GM19193 (cell line): ENCODE measurements around the gene DISC1.

Source experiments
- POLR2A ChIP-seq: IDR thresholded peaks from 4 replicates; pipeline ENCODE4 v1.6.1; 2011; ENCODE audit not compliant: insufficient read depth, insufficient read length; ENCODE audit errors: extremely low read depth

The DISC1 gene

DNA sequence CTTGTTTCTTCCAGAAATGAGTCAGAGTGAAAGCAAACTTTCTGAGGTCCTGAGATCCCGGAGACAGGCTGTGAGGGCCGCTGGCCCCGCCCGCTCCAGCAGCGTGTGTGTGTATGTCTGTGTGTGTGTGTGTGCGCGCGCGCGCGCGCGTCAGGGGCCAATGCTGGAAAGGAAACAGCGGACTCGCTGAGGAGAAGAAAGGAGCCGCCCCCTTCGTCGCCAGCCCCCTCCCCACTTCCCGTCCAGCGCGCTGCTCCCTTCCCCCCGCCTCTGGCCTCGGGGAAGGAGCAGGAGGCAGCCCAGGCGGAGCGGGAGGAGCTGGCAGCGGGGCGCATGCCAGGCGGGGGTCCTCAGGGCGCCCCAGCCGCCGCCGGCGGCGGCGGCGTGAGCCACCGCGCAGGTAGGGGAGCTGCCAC lies at the start of gene DISC1:
Gene DISC1 (plus strand): TSS at position 256 of the 416 bp plus-strand sequence. CDS start 78 bp downstream, at position 334.
- no peak for TF ChIP-seq POLR2A

DNA sequence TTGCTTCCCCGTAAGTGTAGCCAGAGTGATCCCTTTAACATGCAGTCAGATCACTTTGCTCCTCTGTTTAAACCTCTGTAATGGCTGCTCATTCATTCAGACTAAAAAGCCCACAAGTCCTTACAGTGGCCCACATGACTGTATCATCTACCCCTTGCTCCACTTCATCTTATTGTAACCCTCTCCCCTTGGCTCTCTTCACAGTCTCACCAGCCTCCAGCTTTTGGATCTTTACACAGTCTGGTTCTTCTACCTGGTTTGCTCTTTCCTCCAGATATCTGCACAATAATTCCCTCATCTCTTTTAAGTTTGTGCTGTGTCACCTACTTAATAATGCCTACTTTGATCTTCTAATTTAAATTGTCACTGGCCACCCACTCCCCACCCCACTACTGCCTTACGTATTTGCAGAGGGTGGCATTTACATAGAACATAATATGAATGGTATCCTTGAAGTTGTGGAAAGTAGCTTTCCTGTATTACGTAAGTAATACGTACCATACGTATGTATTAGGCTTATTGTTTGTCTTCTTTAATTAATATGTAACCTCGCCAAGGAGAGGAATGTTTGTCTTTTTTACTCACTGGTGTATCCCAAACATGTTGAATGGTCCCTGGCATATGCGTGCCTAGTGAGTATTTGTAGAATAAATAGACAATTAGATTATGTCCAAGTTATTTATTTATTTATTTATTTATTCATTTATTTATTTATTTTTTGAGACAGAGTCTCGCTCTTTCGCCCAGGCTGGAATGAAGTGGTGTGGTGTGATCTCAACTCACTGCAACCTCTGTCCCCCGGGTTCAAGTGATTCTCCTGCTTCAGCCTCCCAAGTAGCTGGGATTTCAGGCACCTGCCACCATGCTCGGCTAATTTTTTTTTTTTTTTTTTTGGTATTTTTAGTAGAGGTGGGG lies 49.5 kb upstream of the DISC1 start:
- no peak for TF ChIP-seq POLR2A

DNA sequence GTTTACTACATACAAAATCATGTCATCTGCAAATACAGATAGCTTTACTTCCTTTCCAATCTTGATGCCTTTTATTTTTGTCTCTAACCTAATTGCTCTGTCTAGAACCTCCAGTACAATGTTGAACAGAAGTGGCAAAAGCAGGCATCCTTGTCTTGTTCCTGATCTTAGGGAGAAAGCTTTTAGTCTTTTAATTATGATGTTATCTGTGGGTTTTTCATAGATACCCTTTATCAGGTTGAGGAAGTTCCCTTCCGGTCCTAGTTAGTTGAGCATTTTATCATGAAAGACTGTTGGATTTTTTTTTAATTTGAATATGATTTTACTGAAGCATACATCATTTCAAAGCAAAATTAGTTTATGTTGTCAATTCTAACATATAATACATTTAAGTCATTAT lies 45.7 kb upstream of the DISC1 start:
- no peak for TF ChIP-seq POLR2A

DNA sequence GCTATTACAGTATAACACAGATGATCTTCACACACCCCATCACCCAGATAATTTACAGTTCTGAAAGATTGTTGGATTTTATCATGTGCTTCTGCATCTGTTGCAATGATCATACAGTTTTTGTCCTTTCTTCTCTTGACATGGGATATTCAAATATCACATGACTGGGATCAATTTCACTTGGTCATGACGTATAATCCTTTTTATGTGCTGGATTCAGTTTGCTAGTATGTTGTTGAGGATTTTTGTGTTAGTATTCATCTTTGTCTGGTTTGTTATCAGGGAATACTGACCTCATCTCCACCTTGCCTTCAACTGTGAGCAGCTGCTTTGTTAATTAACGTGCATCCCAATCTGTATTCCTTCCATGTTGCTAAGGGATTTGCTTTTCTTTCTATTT lies 44.7 kb upstream of the DISC1 start:
- TF ChIP-seq POLR2A = no peak

DNA sequence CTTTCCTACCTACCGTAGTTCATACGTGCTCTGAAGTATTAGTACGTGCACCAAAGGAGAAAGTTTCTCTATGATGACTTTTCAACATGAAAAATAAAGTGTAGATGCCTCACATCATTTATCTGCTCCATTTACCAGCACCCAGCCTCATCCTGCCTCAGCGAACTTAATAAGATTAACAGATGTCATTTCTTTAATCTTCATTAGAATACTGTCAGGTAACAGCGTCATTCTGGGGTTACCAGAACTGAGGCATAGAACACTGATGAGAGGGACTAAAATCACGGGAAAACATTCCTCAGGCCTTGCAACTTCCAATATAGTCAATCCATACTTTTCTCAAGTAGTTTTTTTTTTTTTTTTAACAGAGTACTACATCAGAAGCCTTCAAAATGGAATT lies 43.2 kb upstream of the DISC1 start:
- TF ChIP-seq POLR2A = no peak

DNA sequence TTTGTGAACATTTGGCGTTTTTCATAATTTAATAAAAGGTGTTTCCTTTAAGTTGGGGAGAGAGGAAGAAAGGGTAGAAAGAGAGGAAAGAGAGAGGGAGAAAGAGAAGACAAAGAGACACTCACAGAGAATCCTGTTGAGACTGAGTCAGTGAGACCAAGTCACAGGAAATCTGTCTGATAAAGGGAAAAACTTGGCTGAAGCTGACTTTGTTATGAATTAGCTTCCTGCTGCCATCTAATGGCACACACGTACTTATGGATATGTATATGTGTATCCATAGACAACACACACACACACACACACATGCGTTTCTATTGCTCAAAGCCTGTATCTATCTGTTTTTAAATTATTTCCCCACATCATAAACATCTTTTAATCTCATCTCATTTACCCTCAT lies 42.5 kb upstream of the DISC1 start:
- no peak for TF ChIP-seq POLR2A

DNA sequence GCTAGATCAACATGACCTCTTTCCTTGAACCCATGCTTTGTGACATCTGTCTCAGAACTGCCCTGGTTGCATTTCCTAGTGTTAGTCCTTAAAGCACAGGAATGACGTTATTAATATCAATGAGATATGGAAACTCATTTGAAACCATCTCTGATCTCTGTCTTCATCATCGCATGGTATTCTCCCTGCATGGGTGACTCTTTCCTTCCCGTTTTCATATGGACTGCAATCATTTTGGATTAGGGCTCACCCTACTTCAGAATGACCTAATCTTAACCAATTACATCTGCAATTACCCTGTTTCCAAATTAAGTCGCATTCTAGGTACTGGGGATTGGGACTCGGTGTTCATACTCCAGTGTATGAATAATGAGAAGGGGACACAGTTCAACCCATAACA lies 41.7 kb upstream of the DISC1 start:
- no peak for TF ChIP-seq POLR2A

DNA sequence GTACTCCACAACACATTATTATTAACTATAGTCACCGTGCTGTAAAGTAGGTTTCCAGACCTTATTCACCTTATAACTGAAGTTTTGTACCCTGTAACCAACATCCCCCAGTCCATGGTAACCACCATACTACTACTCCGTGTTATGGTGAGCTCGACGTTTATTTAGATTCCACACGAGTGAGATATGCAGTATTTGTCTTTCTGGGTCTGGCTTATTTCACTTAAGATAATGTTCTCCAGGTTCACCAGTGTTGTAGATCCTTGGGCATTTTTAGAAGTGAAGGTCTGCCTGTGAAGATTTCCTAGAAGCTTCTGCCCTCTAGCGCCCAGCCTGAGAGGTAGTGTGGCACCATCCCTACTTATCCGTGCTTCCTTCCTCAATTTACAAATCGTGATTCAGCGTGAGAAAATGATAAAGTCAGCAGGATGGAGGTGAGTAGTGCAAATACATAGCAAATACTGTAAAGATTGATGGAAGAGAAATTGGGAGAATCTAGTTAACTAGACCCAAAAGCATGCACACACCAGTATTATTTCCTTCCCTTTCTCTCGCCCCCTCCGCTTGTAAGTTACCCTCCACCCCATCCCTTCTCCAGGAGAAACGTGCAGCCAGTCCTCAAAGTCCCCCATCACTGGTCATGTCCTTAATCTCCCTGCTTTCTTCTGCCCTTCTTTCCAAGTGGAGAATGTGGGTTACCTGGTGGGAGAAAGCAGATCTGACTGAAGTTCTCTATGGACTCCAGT lies 36.0 kb upstream of the DISC1 start:
- TF ChIP-seq POLR2A = no peak

DNA sequence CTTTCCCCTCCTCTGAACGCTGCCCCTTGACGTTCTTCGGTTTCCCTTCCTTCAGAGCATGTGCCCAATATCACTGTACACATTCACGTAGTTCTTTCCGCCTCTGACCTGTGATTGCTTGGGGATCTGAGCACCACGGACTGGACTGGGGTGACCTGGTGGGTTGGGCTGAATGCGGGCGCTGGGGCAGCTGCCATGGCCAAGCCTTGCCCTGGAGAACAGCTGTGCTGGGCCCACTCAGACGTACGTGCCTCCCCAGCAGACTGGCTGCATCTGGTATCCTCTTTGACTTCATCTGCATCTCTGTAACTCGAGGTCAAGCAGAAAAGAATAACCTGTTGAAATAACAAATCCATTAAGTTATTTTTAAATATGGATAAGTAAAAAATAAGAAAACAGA lies 35.1 kb upstream of the DISC1 start:
- TF ChIP-seq POLR2A = no peak

DNA sequence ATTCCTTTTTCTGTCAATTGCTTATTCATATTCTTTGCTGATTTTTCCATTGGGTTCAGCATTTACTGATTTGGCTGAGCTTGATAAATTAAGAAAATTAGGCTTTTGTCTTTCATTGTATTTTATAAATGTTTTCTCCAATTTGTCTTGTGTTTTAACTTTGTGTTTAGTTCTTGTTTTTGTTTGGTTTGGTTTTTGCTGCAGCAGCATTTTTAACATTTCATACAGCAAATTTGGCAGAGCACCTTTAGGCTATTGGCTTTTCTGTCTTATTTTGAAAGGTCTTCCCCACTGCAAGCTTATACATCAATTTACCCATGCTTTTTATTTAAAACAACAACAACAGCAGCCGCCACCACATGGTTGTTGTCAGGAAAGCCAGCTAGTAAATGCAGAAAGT lies 33.8 kb upstream of the DISC1 start:
- no peak for TF ChIP-seq POLR2A

DNA sequence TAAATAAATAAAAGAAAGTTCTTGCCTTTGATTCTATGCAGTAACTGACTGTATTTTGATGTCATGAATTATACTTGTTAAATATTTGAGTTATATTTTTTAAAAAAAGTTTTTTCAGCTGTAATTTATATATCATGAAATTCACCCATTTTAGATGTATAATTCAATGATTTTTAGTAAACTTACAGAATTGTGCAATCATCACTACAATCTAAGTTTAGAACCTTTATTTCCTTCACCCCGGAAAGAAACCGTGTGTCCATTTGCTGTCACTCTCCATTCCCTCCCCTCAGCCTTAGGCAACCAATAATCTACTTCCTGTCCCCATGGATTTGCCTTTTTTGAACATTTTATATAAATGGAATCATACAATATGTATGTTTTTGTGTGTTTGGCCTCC lies 32.5 kb upstream of the DISC1 start:
- no peak for TF ChIP-seq POLR2A

DNA sequence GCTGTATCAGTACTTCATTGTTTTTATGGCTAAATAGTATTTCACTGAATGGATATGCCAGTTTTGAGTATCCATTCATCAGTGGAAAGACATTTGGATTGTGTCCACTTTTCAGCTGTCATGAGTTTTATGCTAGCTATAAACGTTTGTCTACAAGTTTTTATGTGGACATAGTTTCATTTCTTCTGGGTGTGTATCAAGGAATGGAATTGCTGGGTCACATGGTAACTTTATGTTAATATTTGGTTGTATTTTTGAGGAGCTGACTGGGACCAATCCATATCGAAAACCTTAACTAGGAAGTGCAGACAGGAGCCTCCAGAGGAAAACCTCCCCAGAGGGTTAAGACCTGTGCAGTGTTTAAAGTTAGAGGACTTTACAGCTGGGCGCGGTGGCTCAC lies 31.8 kb upstream of the DISC1 start:
- no peak for TF ChIP-seq POLR2A

DNA sequence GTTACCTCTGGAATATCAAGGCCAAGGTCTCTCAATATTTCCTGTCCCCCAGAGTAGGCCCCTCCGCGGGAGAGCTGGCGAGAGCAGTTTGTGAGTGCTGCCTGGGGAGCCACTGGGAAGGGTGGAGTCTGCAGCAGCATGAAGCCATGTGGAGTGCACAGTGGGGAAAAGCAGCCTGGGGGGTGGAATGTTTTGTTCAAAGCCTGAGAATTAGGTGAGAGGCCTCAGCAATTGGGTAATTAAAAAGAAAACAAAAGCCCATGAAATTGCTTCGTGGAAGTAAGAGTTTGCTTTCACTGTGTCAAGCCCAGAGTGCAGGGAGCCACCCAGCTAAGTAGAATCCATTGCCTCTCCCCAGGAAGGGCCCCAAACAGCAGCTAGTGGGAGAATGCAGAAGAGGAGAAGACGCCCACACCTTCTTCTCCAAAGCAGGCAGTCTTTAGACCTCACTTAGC lies 30.2 kb upstream of the DISC1 start:
- no peak for TF ChIP-seq POLR2A

DNA sequence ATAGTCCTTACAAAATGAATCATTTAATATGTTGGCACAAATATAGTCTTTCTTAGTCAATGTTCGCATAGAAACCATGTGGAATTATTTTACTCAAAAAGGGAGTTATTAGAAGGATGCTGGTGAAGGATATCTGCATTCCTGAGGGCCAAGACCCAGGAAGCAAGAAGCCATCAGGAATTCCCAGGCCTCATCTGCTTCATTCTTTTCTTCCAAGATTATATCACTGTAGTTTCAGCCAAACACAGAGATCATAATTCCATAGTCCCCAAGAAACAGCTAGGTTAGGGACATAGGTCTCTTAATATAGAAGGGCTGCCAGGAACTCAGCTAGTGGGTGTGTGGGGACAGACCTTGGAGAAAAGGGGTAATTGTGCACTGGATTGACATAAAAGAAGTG lies 28.6 kb upstream of the DISC1 start:
- TF ChIP-seq POLR2A = no peak

DNA sequence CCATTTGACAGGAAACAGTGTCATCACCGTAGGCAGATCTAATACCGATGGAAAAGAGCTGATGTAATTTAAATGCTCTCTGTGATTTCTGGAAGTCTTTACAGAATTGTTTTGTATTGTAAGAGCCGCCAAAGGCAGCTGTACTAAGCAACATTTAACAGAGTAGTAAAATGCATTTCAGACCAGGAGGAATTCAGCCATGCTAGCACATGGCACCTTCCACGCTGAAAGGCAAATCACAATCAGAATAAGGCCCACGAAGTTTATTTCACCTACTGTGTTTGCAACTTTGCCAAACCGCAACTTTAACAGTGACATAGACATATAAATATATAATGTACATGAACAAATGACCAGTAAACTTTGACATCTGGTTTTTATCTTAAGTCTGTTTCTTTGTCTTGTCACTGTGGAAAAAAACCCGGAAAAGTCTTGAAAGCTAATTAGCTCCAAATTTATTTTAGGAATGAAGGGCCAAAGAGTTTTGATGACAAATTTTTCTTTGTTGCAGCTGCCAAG lies 26.1 kb upstream of the DISC1 start:
- TF ChIP-seq POLR2A = no peak
